Measurements from ENCODE around the gene TTC5.
"Not testable (repeated sequence)": the region's sequence is repeated elsewhere in the genome, so short reads cannot be mapped to it uniquely, and the experiment has no call there.

TTC5 gene

GRCh38 chr14:20295067-20295466, 10.7 kb downstream of the TTC5 start:
- no peak for DNase-seq

- no peak for DNase-seq
These were observed 11.1 kb downstream of the TTC5 start for GRCh38 chr14:20294636-20295035.

GRCh38 chr14:20281998-20282397, 23.8 kb downstream of the TTC5 start:
- not testable (repeated sequence) for DNase-seq

- not testable (repeated sequence) for DNase-seq
These were observed 25.5 kb downstream of the TTC5 start for GRCh38 chr14:20280265-20280664.

GRCh38 chr14:20278414-20278813, 27.3 kb downstream of the TTC5 start:
- no peak for DNase-seq

GRCh38 chr14:20277409-20277808, 28.3 kb downstream of the TTC5 start:
- no peak for DNase-seq

- DNase-seq, result no peak
These were observed 31.7 kb downstream of the TTC5 start for GRCh38 chr14:20274062-20274461.

GRCh38 chr14:20264361-20264760, 41.4 kb downstream of the TTC5 start:
- not testable (repeated sequence) for DNase-seq

GRCh38 chr14:20262642-20263128, 43.1 kb downstream of the TTC5 start:
- DNase-seq, result no peak

GRCh38 chr14:20247646-20248246, 58.0 kb downstream of the TTC5 start:
- no peak for DNase-seq

Data from activated naive CD4-positive, alpha-beta T cell treated with anti-CD3 and anti-CD28 coated beads, Interleukin-2, amount 50 U/mL, for 16 hours (primary cell).